ENCODE results near the gene ADD1. TPM values are rescaled to one million over a fixed set of nuclear protein-coding genes. Genes with fewer than 3 reads are reported as not detected.

ADD1 gene
- total and polyA plus RNA-seq, 2 donors (not counting 1 experiment from before 2014, with no cell fraction given), result 164 to 171 TPM

- H3K27me3 ChIP-seq (ENCODE audit: control insufficient read depth, insufficient read depth, low read length), result no peaks in the 10 kb centered on the region
- H3K9me3 ChIP-seq (ENCODE audit: control insufficient read depth, insufficient read depth, low read depth, low read length), result no peaks in the 10 kb centered on the region
- H3K4me1 ChIP-seq (ENCODE audit: control insufficient read depth, extremely low read depth, insufficient read depth, low read length), result no peaks in the 10 kb centered on the region
- H2AFZ ChIP-seq (ENCODE audit: low read length), result no peak overlapping the region
- peaks cover 27% of the 10 kb centered on the region for H3K36me3 ChIP-seq (ENCODE audit: control insufficient read depth, insufficient read depth, low read length)
- no peaks in the 10 kb centered on the region for H3K79me2 ChIP-seq (ENCODE audit: control insufficient read depth, insufficient read depth, low read length)
- no peak overlapping the region for H3K4me2 ChIP-seq (ENCODE audit: extremely low read depth, insufficient read depth, low read length)
- H3K27ac ChIP-seq (ENCODE audit: insufficient read depth, low read length), result no peak overlapping the region
- no peaks in the 10 kb centered on the region for H4K20me1 ChIP-seq (ENCODE audit: control insufficient read depth, extremely low read depth, insufficient read depth, low read length)
- no peak for TF ChIP-seq CTCF (conservative IDR thresholded peaks at IDR 0.05 in 1 of 2, IDR thresholded peaks at IDR 0.05 in 1 of 2; ENCODE audit: low read depth in 1 of 2, low read length in 2 of 2)
- no peak for TF ChIP-seq EZH2 (IDR thresholded peaks at IDR 0.05; ENCODE audit: low read length, missing control alignments)
- H3K4me3 ChIP-seq (replicated peaks in 1 of 4; ENCODE audit: control extremely low read depth in 1 of 4, insufficient read depth in 1 of 4, low read depth in 3 of 4, low read length in 4 of 4), result no peak overlapping the region
- no peak overlapping the region for H3K9ac ChIP-seq (ENCODE audit: insufficient read depth, low read length)
- no peak for DNase-seq (ENCODE audit: low read depth in 2 of 2)
Measured at GRCh38 chr4:2828758-2829181, 14.9 kb upstream of the ADD1 start.

GRCh38 chr4:2829321-2829932 lies 14.2 kb upstream of the ADD1 start:
- Histone ChIP-seq H3K4me1 (ENCODE audit: control insufficient read depth, extremely low read depth, insufficient read depth, low read length) (no peaks in the 10 kb centered on the region), H3K36me3 (ENCODE audit: control insufficient read depth, insufficient read depth, low read length) (peaks cover 30% of the 10 kb centered on the region)
- DNase-seq (ENCODE audit: low read depth in 2 of 2), result no peak

GRCh38 chr4:2829933-2830451 lies 13.7 kb upstream of the ADD1 start:
- H4K20me1 ChIP-seq (ENCODE audit: control insufficient read depth, extremely low read depth, insufficient read depth, low read length), result no peaks in the 10 kb centered on the region
- TF ChIP-seq EZH2 (IDR thresholded peaks at IDR 0.05; ENCODE audit: low read length, missing control alignments), result no peak
- TF ChIP-seq CTCF (conservative IDR thresholded peaks at IDR 0.05 in 1 of 2, IDR thresholded peaks at IDR 0.05 in 1 of 2; ENCODE audit: low read depth in 1 of 2, low read length in 2 of 2), result no peak
- H3K27ac ChIP-seq (ENCODE audit: insufficient read depth, low read length), result no peak overlapping the region
- no peaks in the 10 kb centered on the region for H3K4me1 ChIP-seq (ENCODE audit: control insufficient read depth, extremely low read depth, insufficient read depth, low read length)
- H3K36me3 ChIP-seq (ENCODE audit: control insufficient read depth, insufficient read depth, low read length), result peaks cover 24% of the 10 kb centered on the region
- H3K9ac ChIP-seq (ENCODE audit: insufficient read depth, low read length), result no peak overlapping the region
- peak in 1 of 2 donors; percentile 50 for DNase-seq (ENCODE audit: low read depth in 2 of 2)
- H3K4me3 ChIP-seq (replicated peaks in 1 of 4; ENCODE audit: control extremely low read depth in 1 of 4, insufficient read depth in 1 of 4, low read depth in 3 of 4, low read length in 4 of 4), result no peak overlapping the region
- H3K79me2 ChIP-seq (ENCODE audit: control insufficient read depth, insufficient read depth, low read length), result no peaks in the 10 kb centered on the region
- no peaks in the 10 kb centered on the region for H3K27me3 ChIP-seq (ENCODE audit: control insufficient read depth, insufficient read depth, low read length)
- H3K9me3 ChIP-seq (ENCODE audit: control insufficient read depth, insufficient read depth, low read depth, low read length), result no peaks in the 10 kb centered on the region
- H2AFZ ChIP-seq (ENCODE audit: low read length), result no peak overlapping the region
- no peak overlapping the region for H3K4me2 ChIP-seq (ENCODE audit: extremely low read depth, insufficient read depth, low read length)

More at GRCh38 chr4:2829321-2829932, 14.2 kb upstream of the ADD1 start:
- Histone ChIP-seq H3K4me2 (ENCODE audit: extremely low read depth, insufficient read depth, low read length) (no peak overlapping the region), H4K20me1 (ENCODE audit: control insufficient read depth, extremely low read depth, insufficient read depth, low read length) (no peaks in the 10 kb centered on the region), H3K4me3 (replicated peaks in 1 of 4; ENCODE audit: control extremely low read depth in 1 of 4, insufficient read depth in 1 of 4, low read depth in 3 of 4, low read length in 4 of 4) (no peak overlapping the region), H3K9ac (ENCODE audit: insufficient read depth, low read length) (no peak overlapping the region), H3K9me3 (ENCODE audit: control insufficient read depth, insufficient read depth, low read depth, low read length) (no peaks in the 10 kb centered on the region), H3K27me3 (ENCODE audit: control insufficient read depth, insufficient read depth, low read length) (no peaks in the 10 kb centered on the region), H2AFZ (ENCODE audit: low read length) (no peak overlapping the region), H3K27ac (ENCODE audit: insufficient read depth, low read length) (no peak overlapping the region), H3K79me2 (ENCODE audit: control insufficient read depth, insufficient read depth, low read length) (no peaks in the 10 kb centered on the region)
- TF ChIP-seq CTCF (conservative IDR thresholded peaks at IDR 0.05 in 1 of 2, IDR thresholded peaks at IDR 0.05 in 1 of 2; ENCODE audit: low read depth in 1 of 2, low read length in 2 of 2), result no peak
- TF ChIP-seq EZH2 (IDR thresholded peaks at IDR 0.05; ENCODE audit: low read length, missing control alignments), result no peak

Measured in fibroblast of lung (primary cell).